Globus pallidus (tissue), 1 donor: ENCODE data around the gene AK8.
A peak's percentile ranks its signal among the peaks of the same experiment; 100 is the strongest.

Experiments
- DNase-seq: peaks from one replicate; pipeline ENCODE4 v3.0.0-alpha.2; 2015; ENCODE audit warnings: low spot score

AK8 gene, protein sequence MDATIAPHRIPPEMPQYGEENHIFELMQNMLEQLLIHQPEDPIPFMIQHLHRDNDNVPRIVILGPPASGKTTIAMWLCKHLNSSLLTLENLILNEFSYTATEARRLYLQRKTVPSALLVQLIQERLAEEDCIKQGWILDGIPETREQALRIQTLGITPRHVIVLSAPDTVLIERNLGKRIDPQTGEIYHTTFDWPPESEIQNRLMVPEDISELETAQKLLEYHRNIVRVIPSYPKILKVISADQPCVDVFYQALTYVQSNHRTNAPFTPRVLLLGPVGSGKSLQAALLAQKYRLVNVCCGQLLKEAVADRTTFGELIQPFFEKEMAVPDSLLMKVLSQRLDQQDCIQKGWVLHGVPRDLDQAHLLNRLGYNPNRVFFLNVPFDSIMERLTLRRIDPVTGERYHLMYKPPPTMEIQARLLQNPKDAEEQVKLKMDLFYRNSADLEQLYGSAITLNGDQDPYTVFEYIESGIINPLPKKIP

DNA sequence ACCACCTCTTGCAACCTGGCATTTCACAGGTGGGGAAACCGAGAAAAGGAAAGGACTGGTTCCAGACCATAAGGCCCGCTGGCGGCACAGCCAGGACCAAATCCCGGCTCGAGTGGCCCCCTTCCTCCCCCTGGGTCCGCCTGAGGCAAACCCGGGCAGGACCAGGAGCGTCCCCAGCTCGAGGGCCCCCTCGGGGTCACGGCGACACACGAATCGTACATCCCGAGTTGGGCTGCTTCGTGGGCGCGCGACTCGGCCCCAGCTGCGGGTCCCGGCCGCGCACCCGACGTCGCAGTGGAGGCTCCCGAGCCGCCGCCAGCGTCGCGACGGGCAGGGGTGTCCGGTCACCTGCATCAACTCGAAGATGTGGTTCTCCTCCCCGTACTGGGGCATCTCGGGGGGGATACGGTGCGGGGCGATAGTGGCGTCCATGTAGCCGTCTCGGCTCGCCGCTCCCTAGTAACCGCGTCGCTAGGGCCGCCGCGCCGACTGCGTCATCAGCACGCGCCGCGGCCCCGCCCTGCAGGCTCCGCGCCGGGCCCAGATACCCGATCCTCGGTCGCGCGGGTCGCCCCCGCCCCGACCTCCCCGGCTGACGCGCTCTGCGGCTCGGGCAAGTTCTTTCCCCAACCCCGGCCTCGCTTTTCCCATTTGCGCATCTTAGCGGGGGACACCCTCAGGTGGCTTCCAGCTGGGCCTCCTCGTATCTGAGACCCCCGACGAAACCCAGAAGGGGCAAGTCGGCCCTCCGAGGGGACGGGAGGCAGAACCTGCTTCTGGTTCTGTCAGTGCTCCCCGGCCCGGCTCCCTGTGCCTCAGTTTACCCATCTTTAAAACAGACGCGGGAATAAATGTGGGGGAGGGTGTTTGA is at the start of gene AK8:
AK8 (minus strand) TSS at position 461 of the 871 bp plus-strand sequence; CDS start at position 432, 29 bp downstream.
- peak; percentile 54 for DNase-seq

DNA sequence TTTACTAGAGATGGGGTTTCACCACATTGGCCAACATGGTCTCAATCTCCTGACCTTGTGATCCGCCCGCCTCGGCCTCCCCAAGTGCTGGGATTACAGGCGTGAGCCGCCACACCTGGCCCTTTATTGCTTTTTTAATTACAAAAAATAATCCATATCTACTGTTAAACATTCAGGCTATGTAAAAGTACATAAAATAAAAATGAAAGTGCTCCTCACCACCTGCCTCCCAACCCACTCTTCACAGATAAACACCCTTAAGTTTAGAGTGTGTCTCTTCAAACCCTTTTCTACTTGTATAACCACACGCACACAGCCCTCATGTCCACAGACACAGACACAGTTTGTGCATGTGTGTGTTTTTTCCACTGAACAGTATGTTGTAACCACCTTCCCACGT is 49.6 kb upstream of the AK8 start:
- no peak for DNase-seq

DNA sequence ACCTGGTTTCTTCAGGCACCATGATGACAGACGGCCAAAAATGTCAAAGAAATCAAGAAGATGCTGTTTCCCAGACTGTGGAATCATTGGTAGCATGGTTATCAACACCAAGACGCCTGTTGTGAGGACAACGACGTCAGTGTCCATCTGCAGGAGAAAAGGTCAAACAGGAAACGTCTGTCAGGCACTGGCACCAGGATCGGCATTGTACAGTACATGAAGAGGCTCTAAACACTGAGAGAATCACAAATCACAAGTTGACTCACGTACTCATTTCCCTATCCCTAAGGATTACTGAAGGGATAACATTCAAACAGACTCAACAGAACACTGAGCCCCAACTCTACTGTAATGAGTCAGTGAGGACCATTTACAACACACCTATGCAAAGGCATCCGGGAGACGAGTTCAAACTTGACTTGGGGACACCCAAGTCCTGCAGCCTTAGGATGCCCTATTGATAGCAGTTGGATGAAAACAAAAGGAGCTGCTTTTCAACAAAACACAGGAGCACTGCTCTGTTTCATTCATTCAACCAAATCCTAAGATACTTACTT is 45.3 kb upstream of the AK8 start:
- no peak for DNase-seq

DNA sequence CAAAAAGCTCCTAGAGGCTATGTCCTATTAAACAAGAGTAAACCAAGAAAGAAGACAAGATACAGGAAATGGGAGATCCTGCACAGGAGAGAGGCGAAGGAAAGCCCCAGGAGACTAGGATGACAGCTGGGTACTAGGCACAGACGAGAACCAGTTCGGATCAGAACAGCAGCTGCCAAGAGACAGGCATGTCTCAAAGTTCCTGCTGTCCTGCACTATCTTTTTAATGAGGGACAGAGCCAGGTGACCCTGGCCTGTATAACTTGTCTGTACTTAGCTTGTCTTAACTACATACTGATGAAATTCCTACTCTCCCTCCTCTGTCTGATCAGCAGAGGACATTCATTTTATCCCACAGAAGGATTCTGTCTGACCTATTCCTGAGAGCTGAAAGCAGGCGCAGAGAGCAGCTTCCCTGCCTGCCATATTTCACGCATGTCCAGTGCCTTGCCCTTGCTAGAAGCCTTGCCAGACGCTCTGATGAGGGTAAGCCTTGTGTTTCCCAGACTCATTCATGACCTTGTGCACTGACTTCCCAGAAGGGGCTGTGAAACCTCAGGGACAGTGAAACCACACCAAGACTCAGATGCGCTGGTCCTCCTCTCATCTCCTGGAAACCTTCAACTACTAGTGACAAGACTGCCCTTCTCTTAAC is 41.7 kb upstream of the AK8 start:
- DNase-seq = no peak

DNA sequence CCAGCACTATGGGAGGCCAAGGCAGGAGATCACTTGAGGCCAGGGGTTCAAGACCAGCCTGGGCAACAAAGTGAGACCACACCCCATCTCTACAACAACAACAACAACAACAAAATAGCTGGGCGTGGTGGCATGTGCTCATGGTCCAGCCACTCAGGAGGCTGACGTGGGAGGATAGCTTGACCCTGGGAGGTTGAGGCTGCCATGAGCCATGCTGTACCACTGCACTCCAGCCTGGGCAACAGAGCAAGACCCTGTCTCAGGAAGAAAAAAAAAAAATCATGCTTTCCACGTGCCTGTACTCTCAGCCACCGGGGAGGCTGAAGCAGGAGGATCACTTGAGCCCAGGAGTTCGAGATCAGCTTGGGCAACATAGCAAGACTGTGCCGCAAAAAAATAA is 36.8 kb upstream of the AK8 start:
- no peak for DNase-seq

DNA sequence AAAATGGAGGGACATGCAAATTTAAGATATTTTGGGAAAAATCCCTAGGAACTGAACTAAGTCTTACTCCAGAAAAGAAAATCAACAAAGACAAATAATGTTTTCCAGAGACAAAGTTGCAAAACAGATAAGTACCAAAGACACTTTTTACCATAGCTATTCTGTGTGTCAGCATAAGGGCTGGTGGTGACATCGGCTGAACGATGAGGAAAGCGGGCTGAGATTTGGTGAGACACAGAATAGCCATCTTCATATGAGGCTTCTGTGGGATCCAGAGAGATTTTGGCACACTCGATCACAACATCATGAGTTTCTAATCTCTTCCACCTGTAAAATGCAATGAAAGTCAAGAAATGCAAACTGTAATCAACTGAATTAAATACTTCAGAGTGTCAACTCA is 34.0 kb upstream of the AK8 start:
- DNase-seq = no peak

DNA sequence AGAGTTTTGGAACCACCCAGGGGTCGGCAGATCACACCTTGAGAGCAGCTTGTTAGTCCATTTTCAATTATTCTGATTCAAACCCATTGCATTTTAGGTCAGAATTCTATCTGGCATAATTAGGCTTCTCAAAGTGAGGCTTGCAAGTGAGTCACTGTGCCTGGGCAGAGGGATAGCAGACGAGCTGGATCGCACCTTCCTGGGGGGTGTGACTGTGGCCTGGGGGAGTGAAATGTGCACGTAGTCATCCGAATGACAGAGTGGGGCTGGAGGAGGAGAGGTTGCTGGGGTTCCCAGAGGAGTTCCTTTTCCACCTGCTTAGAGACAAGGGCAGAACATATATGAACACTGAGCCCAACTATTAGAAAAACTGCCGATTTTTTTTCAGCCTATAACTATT is 32.3 kb upstream of the AK8 start:
- DNase-seq = no peak

DNA sequence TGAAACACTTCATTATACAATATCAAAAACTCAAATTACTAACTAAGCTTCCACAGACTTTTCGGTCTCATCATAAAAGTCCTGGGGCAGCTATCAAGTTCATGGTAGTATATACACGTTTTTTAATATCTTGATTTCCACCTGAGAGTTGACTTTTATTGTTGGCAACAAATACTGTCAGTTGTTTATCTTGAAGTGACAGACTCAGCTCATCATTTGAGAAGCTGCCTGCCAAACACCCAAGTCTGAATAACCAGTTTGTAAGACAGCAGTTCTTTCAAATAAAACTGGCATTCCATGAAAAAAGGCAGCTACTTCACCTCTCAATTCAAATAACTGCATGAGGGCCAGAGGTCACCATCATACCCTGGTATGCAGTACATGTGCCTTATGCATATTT is 31.2 kb upstream of the AK8 start:
- DNase-seq = no peak

DNA sequence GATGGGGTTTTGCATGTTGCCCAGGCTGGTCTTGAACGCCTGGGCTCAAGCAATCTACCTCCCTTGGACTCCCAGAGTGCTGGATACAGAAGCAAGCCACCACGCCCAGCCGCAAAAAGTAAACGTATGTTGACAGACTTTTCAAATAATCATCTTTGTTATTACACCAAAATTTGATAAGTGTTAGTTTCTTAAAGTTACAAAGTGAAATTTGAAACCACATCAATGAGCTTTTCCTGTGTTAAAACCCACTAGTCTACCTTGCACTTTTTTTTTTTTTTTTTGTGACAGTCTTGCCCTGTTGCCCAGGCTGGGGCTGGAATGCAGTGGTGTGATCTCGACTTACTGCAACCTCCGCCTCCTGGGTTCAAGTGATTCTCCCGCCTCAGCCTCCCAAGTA is 30.6 kb upstream of the AK8 start:
- no peak for DNase-seq

DNA sequence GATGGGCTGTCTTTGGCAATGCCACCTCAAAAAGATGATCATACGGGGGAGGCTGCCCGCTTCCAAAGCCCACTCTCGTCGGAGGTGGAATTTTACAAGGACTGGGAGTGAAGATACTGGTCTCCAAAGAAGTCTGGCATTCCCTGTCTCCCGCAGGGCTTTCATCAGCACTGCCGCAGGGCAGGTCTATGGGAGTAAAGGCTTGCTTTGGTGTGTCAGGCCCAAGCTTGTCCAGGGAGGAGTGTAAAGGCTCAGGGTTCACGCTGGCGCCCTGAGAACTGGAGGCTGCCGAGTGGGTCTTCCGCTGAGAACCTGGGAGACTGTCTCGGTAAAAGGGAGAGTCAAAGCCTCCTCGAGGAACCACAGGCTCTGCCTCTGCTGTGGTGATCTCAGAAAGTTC is 27.6 kb upstream of the AK8 start:
- DNase-seq = no peak

DNA sequence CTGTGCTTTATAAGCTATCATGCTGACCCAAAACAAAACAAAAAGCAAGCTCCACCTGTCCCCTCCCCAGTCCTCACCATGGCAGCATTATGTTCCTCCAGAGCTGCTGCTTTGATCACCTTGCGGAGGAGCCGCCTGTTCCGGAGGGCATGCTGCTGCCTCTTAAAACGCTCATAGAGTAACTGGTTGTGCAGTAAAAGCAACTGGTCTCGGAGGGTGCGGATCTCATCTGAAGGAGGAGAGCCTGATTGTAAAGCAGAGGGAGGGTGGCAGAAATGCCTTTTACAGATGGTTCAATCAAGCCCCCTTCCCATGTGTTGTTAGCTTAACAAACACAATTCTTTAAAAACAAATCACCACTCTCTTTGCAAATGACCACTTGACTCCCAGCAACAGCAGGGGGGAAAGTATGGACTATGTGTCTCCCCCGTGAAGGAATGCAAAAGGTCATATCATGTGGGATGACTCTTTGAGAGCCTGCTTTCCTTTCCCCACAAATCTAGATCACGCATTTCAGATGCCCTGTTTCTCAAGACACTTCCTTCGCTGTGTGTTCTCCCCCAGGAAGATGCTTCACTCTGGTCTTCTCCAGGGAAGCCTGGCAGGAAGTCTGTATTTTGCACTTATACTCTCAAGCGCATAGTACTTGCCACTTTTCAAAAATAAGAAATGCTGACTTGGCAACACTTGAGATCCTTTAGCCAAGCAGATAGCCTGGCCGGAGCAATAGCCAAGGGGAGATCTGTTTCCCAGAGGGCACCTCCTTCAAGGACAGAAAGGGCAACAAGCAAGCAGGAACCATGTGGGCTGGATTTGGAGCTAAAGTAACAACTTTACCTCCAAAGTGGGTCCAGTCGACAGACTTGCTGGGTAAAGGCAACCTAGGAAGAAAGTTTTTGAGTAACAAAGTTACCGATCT is 25.7 kb upstream of the AK8 start:
- no peak for DNase-seq

DNA sequence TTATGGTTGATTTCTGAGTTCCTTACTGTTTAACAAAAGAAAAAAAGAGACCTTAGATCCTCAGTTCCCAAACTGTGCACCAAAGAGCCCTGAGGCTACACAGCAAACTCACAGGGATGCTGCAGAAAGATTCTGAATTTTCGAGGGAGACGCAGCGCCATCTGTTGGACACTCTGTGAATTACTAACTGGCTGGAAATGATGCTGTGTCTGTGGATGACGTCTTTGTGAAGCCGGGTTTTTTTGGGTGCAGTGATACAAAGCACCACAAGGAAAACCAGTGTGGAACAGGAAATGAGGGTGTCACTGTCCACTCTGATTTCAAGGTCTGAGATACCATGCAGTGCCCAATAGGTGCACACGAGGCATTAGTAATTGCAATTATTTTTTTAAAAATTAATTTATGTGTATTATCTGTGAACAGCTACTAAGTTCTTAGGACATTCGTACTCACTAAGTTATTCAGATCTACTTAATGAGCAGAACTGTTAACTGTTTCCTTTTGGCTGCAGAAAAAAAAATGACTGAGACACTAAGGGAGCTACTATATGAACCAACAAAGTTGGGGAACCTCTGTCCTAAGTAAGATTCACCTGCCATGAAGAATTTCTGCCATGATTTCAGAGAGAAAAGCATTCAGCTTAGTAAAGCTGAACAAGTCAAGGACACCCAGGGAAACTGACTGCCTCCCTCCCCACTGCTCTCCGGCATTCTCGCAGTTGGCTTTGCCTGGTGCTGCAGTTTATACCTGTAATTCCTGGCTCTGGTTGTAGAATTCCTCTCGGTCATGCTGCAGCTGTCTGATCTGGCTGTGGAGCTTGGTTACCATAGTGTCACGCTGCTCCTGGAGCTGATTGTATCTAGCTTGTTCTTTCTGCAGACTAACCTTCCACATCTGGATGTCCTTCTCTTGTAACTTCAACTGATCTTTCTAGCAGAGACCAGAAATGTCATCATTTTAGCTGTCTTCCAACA is 24.1 kb upstream of the AK8 start:
- DNase-seq = peak; percentile 79

DNA sequence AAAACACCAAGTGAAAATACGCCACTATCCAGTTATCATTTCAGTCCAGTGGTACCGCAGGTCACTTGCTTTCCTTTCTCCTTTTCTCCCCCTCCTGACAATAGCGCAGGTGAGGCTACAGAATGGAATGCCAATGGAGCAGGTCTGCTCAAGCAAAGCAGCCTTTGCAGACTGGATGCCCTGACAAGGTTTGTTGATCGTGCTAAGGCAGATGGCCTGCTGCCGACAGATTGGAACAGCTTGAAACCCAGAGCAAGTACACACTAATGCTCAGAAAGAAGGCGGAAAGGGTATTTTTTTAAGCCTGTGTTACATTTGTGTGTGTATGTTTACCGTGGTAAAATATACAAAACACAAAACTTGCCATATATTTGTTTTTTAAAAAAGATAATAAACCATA is 20.0 kb upstream of the AK8 start:
- DNase-seq = no peak

DNA sequence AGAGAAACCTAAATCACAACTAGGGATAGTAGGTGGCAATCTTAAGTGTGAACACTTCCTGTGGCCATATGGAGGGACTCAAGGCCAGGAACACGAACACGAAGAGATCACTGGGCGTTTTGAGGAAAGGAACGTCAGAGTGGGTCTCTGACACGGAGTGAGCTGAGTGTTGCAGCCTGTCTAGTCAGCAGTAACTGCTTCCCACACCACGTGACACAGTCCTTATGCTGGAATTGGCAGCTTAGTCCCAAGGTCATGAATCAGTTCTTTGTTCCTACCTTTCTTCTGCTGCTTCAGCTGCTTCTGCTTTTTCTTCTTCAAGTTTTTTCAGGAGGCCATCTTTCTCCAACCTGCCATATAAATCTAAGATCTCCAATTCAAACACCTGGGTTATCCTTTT is 18.8 kb upstream of the AK8 start:
- DNase-seq = peak; percentile 93

DNA sequence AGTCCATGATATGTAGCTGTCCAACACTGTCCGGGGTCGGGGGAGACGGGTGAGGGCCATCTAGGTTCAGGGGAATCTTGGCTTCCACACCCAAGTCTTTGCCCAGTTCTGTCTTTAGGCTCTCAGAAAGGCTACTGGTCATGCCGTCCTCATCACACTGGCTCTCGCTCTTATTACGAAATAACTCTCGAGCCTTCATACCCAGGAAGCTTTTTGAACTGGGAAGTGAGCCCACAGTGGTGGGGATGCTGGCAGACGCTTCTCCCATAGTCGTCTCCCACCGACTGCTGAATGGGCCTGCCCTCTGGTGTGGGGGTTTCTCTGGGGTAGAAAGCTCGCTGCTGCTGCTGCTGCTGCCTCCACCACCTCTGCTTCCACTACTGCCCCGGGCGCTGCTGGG is 18.2 kb upstream of the AK8 start:
- no peak for DNase-seq

DNA sequence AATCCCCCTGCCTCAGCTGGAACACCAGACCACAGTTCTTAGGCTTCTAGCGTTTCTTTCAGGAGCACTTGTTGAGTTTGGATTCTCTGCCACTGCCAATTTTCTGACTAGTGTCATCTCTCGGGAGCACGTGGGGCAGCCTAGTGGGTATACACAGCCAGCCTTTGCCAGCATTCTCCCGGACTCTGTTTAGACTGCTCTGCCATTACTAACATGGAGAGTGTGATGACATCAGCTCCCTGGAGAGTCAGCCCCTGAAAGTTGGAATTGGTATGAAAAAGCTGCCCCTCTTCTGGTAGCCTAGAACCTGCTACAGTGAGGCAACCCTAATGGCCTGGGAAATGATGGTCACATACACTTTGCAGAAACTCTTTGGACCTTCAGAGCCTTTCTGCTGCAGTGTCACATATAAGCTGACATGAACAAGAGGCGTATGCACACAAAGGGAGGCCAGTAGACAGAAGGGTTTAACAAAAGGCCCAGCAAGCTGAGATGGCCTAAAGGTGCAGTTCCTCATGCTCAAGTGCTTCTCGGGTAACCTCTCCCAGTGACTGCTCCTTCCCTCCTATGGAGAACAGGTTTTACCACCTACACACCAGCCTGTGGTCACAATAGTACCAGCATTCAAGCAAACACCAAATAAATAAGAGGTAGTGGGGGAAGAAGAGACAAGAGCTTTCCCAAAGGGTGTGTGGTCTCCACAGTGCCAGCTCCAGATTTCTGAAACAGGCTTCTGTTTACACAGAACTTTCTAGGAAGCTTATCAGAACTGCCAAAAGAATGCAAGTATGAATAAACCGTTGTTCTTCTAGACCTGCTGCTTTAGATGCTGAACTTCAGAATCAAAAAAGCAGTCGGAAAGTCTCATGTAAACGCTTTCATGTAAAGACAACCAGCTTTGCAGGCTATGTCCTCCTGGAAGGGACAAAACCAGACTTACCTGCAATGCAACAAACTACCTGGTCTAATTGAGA is 17.1 kb upstream of the AK8 start:
- no peak for DNase-seq

DNA sequence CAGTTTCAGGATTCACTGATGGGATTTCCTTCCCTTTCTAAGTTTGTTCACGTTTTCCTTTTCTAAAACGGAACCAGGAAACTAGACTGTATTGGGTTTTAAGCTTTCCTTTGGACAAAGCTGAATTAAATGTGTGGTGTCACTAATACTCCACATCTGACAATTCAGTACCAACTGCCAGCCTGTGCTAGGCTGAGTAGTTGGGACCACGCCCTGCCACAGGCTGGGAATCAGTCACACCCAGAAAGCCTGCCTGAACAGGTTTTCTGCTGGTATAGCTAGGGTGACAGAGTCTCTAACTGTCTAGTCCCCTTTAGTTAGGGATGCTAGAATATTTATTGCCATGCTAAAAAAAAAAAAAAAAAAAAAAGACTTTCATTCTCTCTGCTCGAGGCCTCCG is 16.3 kb upstream of the AK8 start:
- DNase-seq = no peak

DNA sequence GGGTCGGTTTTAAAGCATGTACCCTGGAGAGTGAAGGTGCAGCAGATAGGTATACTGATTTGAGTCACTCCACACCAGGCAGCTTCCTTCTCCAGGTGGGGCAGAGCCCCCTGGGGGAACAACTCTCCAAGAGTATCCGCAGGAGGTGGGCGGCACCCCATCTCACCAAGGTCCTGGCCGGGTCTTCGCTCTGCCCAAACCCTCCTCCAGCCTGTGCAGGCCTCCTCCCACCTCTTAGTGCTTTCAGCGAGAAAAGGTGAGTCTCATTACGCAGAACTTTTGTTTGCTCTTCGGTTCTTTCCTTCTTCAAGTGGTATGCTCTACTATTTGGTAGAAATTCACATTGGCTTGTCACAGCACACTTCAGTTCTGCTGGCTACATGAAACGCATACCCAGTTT is 14.3 kb upstream of the AK8 start:
- no peak for DNase-seq

DNA sequence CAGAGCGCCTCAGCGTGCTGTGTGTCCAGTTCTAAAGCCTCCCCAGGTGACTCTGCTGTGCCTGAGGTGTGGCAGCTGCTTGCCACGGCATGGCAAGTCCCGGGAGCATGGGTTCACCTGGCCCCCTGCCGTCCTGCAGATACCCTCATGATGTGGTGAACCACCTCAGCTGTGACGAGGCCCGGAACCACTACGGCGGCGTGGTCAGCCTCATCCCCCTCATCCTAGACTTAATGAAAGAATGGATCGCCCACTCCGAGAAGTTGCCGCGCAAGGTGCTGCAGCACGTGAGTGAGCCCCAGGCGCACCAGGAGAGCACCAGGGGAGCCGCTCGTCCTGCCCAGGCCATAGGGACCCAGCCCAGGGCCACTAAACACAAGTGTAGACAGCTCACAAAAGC is 10.1 kb upstream of the AK8 start:
- DNase-seq = no peak
